H1 (cell line): ENCODE measurements around the gene NIPAL3.
"Not testable (repeated sequence)": the region's sequence is repeated elsewhere in the genome, so short reads cannot be mapped to it uniquely, and the experiment has no call there.

Experiments used
- CTCF ChIP-seq, 3 experiments: IDR thresholded peaks; 1 replicate in 2 of 3; 2 replicates in 1 of 3; pipeline versions ENCODE4 v1.5.1 to v1.6.1; 2011; ENCODE audit warnings: low read length in 3 of 3, mild to moderate bottlenecking in 3 of 3, inconsistent platforms in 2 of 3, low read depth in 1 of 3, moderate library complexity in 1 of 3; ENCODE audit not compliant: insufficient read depth in 1 of 3; ENCODE audit errors: control extremely low read depth in 1 of 3
- EP300 ChIP-seq, 2 experiments: IDR thresholded peaks; 1 replicate in 1 of 2; 2 replicates in 1 of 2; pipeline ENCODE4 v1.6.1; 2011 to 2012; ENCODE audit warnings: low read depth in 2 of 2, low read length in 2 of 2, mild to moderate bottlenecking in 2 of 2, borderline replicate concordance in 1 of 2, inconsistent platforms in 1 of 2, moderate library complexity in 1 of 2
- POLR2A ChIP-seq, 2 experiments: IDR thresholded peaks; 1 replicate in 1 of 2; 2 replicates in 1 of 2; pipeline ENCODE4 v1.6.1; 2011; ENCODE audit warnings: low read depth in 2 of 2, low read length in 2 of 2, mild to moderate bottlenecking in 2 of 2; ENCODE audit errors: control extremely low read depth in 1 of 2
- SIRT6 ChIP-seq: IDR thresholded peaks from one replicate; pipeline ENCODE4 v1.7.1; 2012; ENCODE audit warnings: low read length, inconsistent platforms
- SP2 ChIP-seq: IDR thresholded peaks from 2 replicates; pipeline ENCODE4 v1.6.1; 2012; ENCODE audit warnings: mild to moderate bottlenecking, low read length, inconsistent platforms
- SRF ChIP-seq: IDR thresholded peaks from 2 replicates; pipeline ENCODE4 v1.6.1; 2011; ENCODE audit warnings: mild to moderate bottlenecking, low read depth, low read length, moderate library complexity
- USF2 ChIP-seq: IDR thresholded peaks from 2 replicates; pipeline ENCODE4 v1.6.1; 2011; ENCODE audit warnings: low read length, improper control_type of control experiment

GRCh38 chr1:24488159-24488558 lies 72.6 kb downstream of the NIPAL3 start:
- not testable (repeated sequence) for TF ChIP-seq SIRT6; EP300 (IDR thresholded peaks at IDR 0.05; ENCODE audit: borderline replicate concordance in 1 of 2, low read depth in 2 of 2, low read length in 2 of 2); POLR2A (IDR thresholded peaks at IDR 0.05; ENCODE audit: control extremely low read depth in 1 of 2, low read depth in 2 of 2, low read length in 2 of 2); SRF; USF2; CTCF (IDR thresholded peaks at IDR 0.05; ENCODE audit: control extremely low read depth in 1 of 3, insufficient read depth in 1 of 3, low read depth in 1 of 3, low read length in 3 of 3); SP2
